Osteoblast (primary cell): ENCODE measurements around the gene SS18L1. TPM values are rescaled to one million over a fixed set of nuclear protein-coding genes. Genes with fewer than 3 reads are reported as not detected.
A peak's percentile ranks its signal among the peaks of the same experiment; 100 is the strongest.

Experiments used
- DNase-seq: peaks from one replicate; pipeline ENCODE4 v3.0.0; 2011; ENCODE audit warnings: low spot score, mixed read lengths; ENCODE audit not compliant: insufficient read length; ENCODE audit errors: missing footprints
- H2AFZ ChIP-seq: 2 replicates; pipeline ENCODE4 v1.6.0; 2011; ENCODE audit warnings: mild to moderate bottlenecking, low read length
- H3K27ac ChIP-seq: 2 replicates; pipeline ENCODE4 v1.5.1; 2011; ENCODE audit warnings: mild to moderate bottlenecking, low read depth, low read length, moderate library complexity
- H3K27me3 ChIP-seq: 2 replicates; pipeline ENCODE4 v1.6.0; 2012; ENCODE audit warnings: mild to moderate bottlenecking, control low read depth, inconsistent platforms, low read length, moderate library complexity; ENCODE audit not compliant: insufficient read depth
- H3K36me3 ChIP-seq: 2 replicates; pipeline ENCODE4 v1.5.1; 2011; ENCODE audit warnings: mild to moderate bottlenecking, low read length, control low read depth, moderate library complexity; ENCODE audit not compliant: insufficient read depth
- H3K4me1 ChIP-seq: 2 replicates; pipeline ENCODE4 v1.5.1; 2011; ENCODE audit warnings: mild to moderate bottlenecking, low read length, control low read depth, moderate library complexity; ENCODE audit not compliant: insufficient read depth
- H3K4me2 ChIP-seq: 2 replicates; pipeline ENCODE4 v1.6.0; 2011; ENCODE audit warnings: mild to moderate bottlenecking, low read length; ENCODE audit not compliant: insufficient read depth
- H3K4me3 ChIP-seq: fragments of 200-600 bp; sonication (generic); 3 replicates; pipeline ENCODE4 v1.5.1; 2012; ENCODE audit warnings: mild to moderate bottlenecking, low read length, inconsistent platforms; ENCODE audit not compliant: insufficient read depth
- H3K79me2 ChIP-seq: 2 replicates; pipeline ENCODE4 v1.6.0; 2012; ENCODE audit warnings: mild to moderate bottlenecking, low read length, control low read depth, inconsistent platforms; ENCODE audit not compliant: insufficient read depth
- H3K9me3 ChIP-seq: 2 replicates; pipeline ENCODE4 v1.5.1; 2011; ENCODE audit warnings: low read depth, low read length, control low read depth
- H4K20me1 ChIP-seq: 2 replicates; pipeline ENCODE4 v1.6.0; 2012; ENCODE audit warnings: mild to moderate bottlenecking, low read length, control low read depth; ENCODE audit not compliant: insufficient read depth
- total RNA-seq: library from RNA; depleted of rRNA; stranded (reverse); fragments of >200 nt; gene quantifications from 2 replicates; pipeline ENCODE4 v1.2.3, GENCODE V29; 2012
- TF ChIP-seq, protein P1 (sequence below): IDR thresholded peaks from 2 replicates; pipeline ENCODE4 v1.5.1; 2011; ENCODE audit warnings: mild to moderate bottlenecking, low read depth, low read length, moderate library complexity; ENCODE audit errors: extremely low read depth

SS18L1 gene
- total RNA-seq, 1 donor = 12.7 TPM

DNA sequence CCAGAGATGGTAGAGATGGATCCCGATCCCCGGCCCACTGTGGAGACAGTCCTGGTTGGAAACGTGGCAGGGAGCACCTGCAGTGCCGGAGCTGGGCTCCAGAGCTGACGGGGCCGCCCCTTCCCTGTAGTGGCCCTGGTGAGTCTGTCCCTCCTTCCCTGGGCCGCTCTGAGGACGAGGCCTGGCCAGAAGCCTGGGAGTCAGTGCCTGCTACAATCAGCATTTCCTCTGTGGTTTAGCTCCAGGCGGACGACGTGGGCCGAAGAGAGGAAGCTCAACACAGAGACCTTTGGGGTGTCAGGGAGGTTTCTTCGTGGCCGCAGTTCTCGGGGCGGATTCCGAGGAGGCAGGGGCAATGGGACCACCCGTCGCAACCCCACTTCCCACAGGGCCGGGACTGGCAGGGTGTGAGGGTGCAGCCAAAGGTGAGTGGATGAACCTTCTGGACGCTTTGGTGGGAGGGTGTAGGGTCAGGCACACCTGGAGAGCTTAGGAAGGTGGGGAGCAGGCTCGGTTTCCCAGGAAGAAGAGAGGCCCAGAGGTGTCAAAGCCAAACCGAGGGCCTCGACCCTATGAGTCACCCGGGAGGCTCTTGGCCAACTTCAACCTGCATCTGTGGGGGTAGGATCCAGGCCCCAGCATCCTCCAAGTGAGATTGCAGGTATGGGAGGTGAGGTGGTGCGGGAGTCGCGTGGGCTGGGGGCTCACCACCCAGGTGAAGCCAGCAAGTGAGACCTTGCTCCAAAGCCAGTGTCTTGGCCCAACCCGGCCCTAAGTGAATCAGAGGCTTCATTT, 10.3 kb upstream of the SS18L1 start:
- TF ChIP-seq, protein P1, sequence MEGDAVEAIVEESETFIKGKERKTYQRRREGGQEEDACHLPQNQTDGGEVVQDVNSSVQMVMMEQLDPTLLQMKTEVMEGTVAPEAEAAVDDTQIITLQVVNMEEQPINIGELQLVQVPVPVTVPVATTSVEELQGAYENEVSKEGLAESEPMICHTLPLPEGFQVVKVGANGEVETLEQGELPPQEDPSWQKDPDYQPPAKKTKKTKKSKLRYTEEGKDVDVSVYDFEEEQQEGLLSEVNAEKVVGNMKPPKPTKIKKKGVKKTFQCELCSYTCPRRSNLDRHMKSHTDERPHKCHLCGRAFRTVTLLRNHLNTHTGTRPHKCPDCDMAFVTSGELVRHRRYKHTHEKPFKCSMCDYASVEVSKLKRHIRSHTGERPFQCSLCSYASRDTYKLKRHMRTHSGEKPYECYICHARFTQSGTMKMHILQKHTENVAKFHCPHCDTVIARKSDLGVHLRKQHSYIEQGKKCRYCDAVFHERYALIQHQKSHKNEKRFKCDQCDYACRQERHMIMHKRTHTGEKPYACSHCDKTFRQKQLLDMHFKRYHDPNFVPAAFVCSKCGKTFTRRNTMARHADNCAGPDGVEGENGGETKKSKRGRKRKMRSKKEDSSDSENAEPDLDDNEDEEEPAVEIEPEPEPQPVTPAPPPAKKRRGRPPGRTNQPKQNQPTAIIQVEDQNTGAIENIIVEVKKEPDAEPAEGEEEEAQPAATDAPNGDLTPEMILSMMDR = no peak
- Histone ChIP-seq H2AFZ (no peak overlapping the region), H3K79me2 (peaks cover 32% of the 10 kb centered on the region), H3K9me3 (no peaks in the 10 kb centered on the region), H3K36me3 (peaks cover 89% of the 10 kb centered on the region), H4K20me1 (peaks cover 52% of the 10 kb centered on the region), H3K4me1 (peaks cover 11% of the 10 kb centered on the region), H3K27me3 (no peaks in the 10 kb centered on the region), H3K4me2 (no peak overlapping the region), H3K27ac (peak overlapping the region; percentile 71), H3K4me3 (peak overlapping the region; percentile 19)
- peak; percentile 94 for DNase-seq

DNA sequence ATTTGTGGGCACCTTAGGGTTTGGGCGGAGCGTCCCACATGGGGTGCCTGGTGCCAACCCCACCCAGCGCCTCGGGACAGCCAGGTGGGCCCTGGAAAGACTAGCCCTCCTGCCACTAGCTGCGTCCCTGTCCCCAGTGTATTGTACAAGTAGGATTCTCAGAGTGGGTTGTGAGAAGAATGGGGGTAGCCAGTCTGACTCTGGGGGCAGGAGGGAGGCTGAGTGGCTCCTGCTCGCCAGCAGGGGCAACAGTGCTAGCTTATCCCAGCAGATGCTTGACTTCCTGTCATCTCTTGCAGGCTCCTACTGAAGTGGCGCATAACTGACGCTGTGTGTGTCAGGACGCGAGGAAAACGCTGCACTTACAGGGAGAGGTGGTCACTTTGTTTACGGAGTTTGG, 9.7 kb upstream of the SS18L1 start:
- Histone ChIP-seq H3K9me3 (no peaks in the 10 kb centered on the region), H3K27me3 (no peaks in the 10 kb centered on the region), H4K20me1 (peaks cover 56% of the 10 kb centered on the region), H3K4me3 (no peak overlapping the region), H2AFZ (no peak overlapping the region), H3K4me2 (no peak overlapping the region), H3K36me3 (peaks cover 88% of the 10 kb centered on the region), H3K27ac (no peak overlapping the region), H3K4me1 (peaks cover 11% of the 10 kb centered on the region), H3K79me2 (peaks cover 34% of the 10 kb centered on the region)
- TF ChIP-seq, protein P1 = peak; percentile 37
- DNase-seq = peak; percentile 89

DNA sequence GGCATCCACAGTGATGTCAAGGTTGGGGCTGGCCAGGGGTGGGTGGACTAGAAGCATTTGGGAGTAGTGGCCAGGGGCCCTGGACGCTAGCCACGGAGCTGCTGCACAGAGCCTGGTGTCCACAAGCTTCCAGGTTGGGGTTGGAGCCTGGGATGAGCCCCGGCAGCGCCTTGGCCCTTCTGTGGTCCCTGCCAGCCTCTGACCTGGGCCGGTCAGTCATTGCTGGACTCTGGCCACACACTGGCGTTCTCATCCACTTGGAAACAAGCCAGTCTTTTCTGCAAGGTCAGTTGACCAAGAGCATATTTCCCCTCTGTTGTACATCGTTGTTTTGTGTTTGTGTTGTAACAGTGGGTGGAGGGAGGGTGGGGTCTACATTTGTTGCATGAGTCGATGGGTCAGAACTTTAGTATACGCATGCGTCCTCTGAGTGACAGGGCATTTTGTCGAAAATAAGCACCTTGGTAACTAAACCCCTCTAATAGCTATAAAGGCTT, 8.8 kb upstream of the SS18L1 start:
- TF ChIP-seq, protein P1 = no peak
- Histone ChIP-seq H3K4me1 (peaks cover 11% of the 10 kb centered on the region), H3K4me2 (no peak overlapping the region), H3K79me2 (peaks cover 41% of the 10 kb centered on the region), H4K20me1 (peaks cover 65% of the 10 kb centered on the region), H3K27ac (no peak overlapping the region), H3K36me3 (peaks cover 88% of the 10 kb centered on the region), H3K4me3 (no peak overlapping the region), H3K9me3 (no peaks in the 10 kb centered on the region), H2AFZ (no peak overlapping the region), H3K27me3 (no peaks in the 10 kb centered on the region)
- DNase-seq = peak; percentile 73

DNA sequence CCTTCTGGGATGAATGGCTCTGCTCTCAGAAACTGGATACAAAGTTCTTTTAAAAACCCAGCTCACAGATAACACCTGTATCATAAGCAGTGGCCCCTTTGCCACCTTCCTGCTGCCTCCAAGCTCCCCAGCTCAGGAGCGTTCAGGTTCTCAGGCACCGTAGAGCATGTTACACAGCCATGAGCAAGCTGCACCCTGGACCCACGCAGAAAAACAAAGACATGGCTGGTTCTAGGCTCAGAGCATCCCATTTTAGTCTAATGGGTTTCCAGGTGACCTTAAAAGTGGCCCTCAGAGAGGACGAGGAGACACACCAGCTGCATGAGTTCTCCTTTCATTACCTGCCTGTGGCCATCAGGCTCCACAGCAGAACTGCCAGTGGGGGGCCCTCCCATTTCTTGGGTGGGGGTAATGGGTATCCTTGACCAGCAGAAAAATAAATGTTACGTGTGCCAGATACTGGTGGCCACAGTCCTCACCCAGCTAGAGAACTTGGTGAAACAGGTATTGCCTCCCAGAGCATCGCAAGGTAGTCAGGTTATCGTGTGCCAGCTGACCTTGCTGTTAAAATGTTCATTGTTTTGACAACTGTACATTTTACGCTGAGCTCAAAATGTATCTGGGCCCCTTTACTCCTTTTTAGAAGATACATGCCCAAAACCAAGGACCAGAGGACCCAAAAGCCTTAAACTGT, 7.8 kb upstream of the SS18L1 start:
- Histone ChIP-seq H3K4me1 (peaks cover 14% of the 10 kb centered on the region), H3K27ac (no peak overlapping the region), H4K20me1 (peaks cover 70% of the 10 kb centered on the region), H3K27me3 (no peaks in the 10 kb centered on the region), H3K36me3 (peaks cover 89% of the 10 kb centered on the region), H2AFZ (no peak overlapping the region), H3K4me3 (no peak overlapping the region), H3K9me3 (no peaks in the 10 kb centered on the region), H3K79me2 (peaks cover 50% of the 10 kb centered on the region), H3K4me2 (no peak overlapping the region)
- TF ChIP-seq, protein P1 = no peak
- DNase-seq = no peak
